ENCODE data around the gene CINP.

GRCh38 chr14:102326583-102326982, 36.1 kb downstream of the CINP start:
- TF ChIP-seq EZH2phosphoT487 (IDR thresholded peaks at IDR 0.05; ENCODE audit: insufficient read depth, low read depth) (no peak), EZH2 (IDR thresholded peaks at IDR 0.05; ENCODE audit: insufficient read depth, poor library complexity, severe bottlenecking) (no peak)
